Sigmoid colon (tissue), 4 donors: ENCODE measurements around the gene CPNE4.

Source experiments
- EP300 ChIP-seq, 4 donors: sonication (generic); formaldehyde crosslinking; IDR thresholded peaks; one replicate each; pipeline ENCODE4 v1.6.1; 2017; ENCODE audit warnings: antibody characterized with exemption in 4 of 4
- POLR2A ChIP-seq, 2 donors: fragments of 450-650 bp; IDR thresholded peaks; one replicate each; pipeline ENCODE4 v1.6.1; 2016; ENCODE audit warnings: antibody characterized with exemption in 2 of 2, mild to moderate bottlenecking in 2 of 2, moderate library complexity in 2 of 2
- POLR2AphosphoS5 ChIP-seq, 4 donors: sonication (generic); formaldehyde crosslinking; IDR thresholded peaks; one replicate each; pipeline ENCODE4 v1.6.1; 2017; ENCODE audit warnings: antibody characterized with exemption in 4 of 4
- TF ChIP-seq, protein P1 (sequence below), 4 experiments: fragments of 450-650 bp in 3 of 4; fragments of 200-600 bp in 1 of 4; IDR thresholded peaks; one replicate each; pipeline ENCODE4 v1.5.1; 2016 to 2019; ENCODE audit warnings: antibody characterized with exemption in 4 of 4, mild to moderate bottlenecking in 3 of 4, moderate library complexity in 2 of 4

DNA sequence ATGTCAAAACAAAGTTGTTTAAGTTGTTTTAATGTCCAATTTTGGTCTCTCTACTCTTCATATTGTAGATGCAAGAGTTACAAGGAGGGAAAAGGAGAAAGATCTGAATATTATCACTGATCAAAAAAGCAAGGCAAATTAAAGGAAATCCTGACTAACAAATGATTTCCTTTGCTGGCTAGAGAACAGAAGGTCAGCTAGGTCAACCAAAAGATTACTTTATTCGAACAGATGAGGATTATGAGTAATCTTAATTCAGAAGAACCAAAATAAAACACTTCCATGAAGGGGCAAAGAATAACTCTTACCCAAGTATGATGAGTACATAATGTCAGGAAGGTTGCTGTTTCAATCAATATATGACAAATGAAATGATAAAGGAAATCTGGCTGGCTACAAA lies 33.8 kb downstream of the CPNE4 start:
- TF ChIP-seq, protein P1, sequence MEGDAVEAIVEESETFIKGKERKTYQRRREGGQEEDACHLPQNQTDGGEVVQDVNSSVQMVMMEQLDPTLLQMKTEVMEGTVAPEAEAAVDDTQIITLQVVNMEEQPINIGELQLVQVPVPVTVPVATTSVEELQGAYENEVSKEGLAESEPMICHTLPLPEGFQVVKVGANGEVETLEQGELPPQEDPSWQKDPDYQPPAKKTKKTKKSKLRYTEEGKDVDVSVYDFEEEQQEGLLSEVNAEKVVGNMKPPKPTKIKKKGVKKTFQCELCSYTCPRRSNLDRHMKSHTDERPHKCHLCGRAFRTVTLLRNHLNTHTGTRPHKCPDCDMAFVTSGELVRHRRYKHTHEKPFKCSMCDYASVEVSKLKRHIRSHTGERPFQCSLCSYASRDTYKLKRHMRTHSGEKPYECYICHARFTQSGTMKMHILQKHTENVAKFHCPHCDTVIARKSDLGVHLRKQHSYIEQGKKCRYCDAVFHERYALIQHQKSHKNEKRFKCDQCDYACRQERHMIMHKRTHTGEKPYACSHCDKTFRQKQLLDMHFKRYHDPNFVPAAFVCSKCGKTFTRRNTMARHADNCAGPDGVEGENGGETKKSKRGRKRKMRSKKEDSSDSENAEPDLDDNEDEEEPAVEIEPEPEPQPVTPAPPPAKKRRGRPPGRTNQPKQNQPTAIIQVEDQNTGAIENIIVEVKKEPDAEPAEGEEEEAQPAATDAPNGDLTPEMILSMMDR (IDR thresholded peaks at IDR 0.05) = no peak
- TF ChIP-seq EP300 (IDR thresholded peaks at IDR 0.05) = no peak
- no peak for TF ChIP-seq POLR2AphosphoS5 (IDR thresholded peaks at IDR 0.05)
- TF ChIP-seq POLR2A (IDR thresholded peaks at IDR 0.05) = no peak
